ENCODE data around the gene AIFM3. TPM values are rescaled to one million over a fixed set of nuclear protein-coding genes. Genes with fewer than 3 reads are reported as not detected.
"Not testable (repeated sequence)": the region's sequence is repeated elsewhere in the genome, so short reads cannot be mapped to it uniquely, and the experiment has no call there.

Gene AIFM3
- total RNA-seq, 1 donor = 0.45 TPM

- H3K4me3 ChIP-seq (ENCODE audit: low read depth, low read length) = no peak overlapping the region
- no peak for DNase-seq (ENCODE audit: low read depth)
- TF ChIP-seq CTCF (IDR thresholded peaks at IDR 0.05; ENCODE audit: insufficient read depth, low read length) = no peak
Measured at GRCh38 chr22:20927940-20928572, 39.0 kb upstream of the AIFM3 start.

GRCh38 chr22:20928573-20928967 is 38.5 kb upstream of the AIFM3 start:
- no peak overlapping the region for H3K4me3 ChIP-seq (ENCODE audit: low read depth, low read length)
- TF ChIP-seq CTCF (IDR thresholded peaks at IDR 0.05; ENCODE audit: insufficient read depth, low read length) = no peak

GRCh38 chr22:20930004-20930403 is 37.1 kb upstream of the AIFM3 start:
- TF ChIP-seq CTCF (IDR thresholded peaks at IDR 0.05; ENCODE audit: insufficient read depth, low read length) = no peak
- no peak for DNase-seq (ENCODE audit: low read depth)
- no peak overlapping the region for H3K4me3 ChIP-seq (ENCODE audit: low read depth, low read length)

More at GRCh38 chr22:20928573-20928967, 38.5 kb upstream of the AIFM3 start:
- DNase-seq (ENCODE audit: low read depth) = no peak

- H3K4me3 ChIP-seq (ENCODE audit: low read depth, low read length); DNase-seq (ENCODE audit: low read depth): not testable (repeated sequence)
Measured at GRCh38 chr22:20930435-20930834, 36.6 kb upstream of the AIFM3 start.

GRCh38 chr22:20931126-20931654 is 35.9 kb upstream of the AIFM3 start:
- no peak for TF ChIP-seq CTCF (IDR thresholded peaks at IDR 0.05; ENCODE audit: insufficient read depth, low read length)
- no peak for DNase-seq (ENCODE audit: low read depth)
- no peak overlapping the region for H3K4me3 ChIP-seq (ENCODE audit: low read depth, low read length)

- DNase-seq (ENCODE audit: low read depth) = no peak
- no peak for TF ChIP-seq CTCF (IDR thresholded peaks at IDR 0.05; ENCODE audit: insufficient read depth, low read length)
- no peak overlapping the region for H3K4me3 ChIP-seq (ENCODE audit: low read depth, low read length)
Measured at GRCh38 chr22:20933910-20934309, 33.1 kb upstream of the AIFM3 start.

GRCh38 chr22:20935049-20935448 is 32.0 kb upstream of the AIFM3 start:
- DNase-seq (ENCODE audit: low read depth); H3K4me3 ChIP-seq (ENCODE audit: low read depth, low read length): not testable (repeated sequence)

GRCh38 chr22:20935780-20936539 is 31.1 kb upstream of the AIFM3 start:
- not testable (repeated sequence) for DNase-seq (ENCODE audit: low read depth); H3K4me3 ChIP-seq (ENCODE audit: low read depth, low read length)
